ENCODE data around the gene OR4K13. TPM values are rescaled to one million over a fixed set of nuclear protein-coding genes. Genes with fewer than 3 reads are reported as not detected.

Gene OR4K13, protein sequence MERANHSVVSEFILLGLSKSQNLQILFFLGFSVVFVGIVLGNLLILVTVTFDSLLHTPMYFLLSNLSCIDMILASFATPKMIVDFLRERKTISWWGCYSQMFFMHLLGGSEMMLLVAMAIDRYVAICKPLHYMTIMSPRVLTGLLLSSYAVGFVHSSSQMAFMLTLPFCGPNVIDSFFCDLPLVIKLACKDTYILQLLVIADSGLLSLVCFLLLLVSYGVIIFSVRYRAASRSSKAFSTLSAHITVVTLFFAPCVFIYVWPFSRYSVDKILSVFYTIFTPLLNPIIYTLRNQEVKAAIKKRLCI
- 3.4 TPM for total RNA-seq (ENCODE audit: insufficient read depth, low replicate concordance)

DNA sequence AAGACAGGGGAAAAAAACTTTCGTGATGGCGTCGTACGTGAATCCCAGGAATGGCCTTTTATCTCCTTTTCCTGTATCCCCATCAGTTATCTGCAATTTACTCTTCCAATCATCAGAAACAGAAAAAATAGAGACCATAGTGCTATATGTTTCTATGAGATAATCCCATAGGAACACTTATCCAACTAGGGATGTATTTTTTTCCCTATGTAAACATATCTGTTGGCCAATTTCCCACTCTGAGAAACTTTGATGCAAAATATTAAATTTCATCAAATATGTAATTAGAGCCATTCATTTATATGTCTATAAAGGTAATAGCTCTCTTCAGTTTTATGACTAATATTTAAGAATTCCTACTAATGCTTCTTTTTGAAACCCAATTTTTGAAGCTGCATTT is at the start of gene OR4K13:
Gene OR4K13, minus strand, starts transcription at position 101 of the 400 bp plus-strand sequence. CDS start 1,280 bp downstream, outside the sequence.
- no peak for DNase-seq (ENCODE audit: low spot score)

DNA sequence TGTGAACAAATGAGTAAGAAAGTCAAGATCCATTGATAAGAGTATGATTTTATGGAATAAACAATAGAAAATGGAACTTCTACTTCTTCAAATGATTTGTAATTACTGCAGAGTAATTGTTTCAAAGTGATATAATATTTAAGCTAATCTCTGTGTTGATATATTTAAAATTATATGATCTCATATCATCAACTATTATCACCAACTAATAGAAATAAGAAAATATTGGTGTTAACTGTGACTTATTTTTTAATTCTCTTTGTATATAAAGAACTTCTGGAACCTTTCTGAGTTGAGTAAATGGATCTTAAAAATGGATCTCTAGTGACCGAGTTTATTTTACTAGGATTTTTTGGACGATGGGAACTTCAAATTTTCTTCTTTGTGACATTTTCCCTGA is 23.9 kb upstream of the OR4K13 start, which contains the start of gene OR4L1:
Gene OR4L1, plus strand, starts transcription at position 301 of the 400 bp plus-strand sequence. Its CDS starts 0 bp downstream, at position 301.
- DNase-seq (ENCODE audit: low spot score): no peak

DNA sequence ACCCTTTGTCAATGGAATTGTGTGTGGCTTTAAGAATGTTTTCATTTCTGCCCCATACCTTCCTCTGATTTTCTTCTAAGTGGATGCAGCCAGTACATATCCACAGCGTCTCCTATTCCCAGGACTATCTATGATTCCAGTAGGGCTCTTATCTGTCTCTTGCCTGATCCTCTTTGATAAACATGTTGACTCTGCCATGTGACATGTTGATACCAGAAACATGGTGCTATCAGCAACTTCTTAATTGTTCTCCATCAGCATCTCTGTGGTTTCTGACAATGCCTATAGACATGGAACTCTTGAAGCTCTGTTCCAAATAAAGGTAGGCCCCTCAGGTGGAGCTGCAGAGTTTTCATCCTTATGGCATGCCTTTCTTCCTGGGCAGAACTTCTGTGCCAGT is 12.4 kb upstream of the OR4K13 start:
- no peak for DNase-seq (ENCODE audit: low spot score)

DNA sequence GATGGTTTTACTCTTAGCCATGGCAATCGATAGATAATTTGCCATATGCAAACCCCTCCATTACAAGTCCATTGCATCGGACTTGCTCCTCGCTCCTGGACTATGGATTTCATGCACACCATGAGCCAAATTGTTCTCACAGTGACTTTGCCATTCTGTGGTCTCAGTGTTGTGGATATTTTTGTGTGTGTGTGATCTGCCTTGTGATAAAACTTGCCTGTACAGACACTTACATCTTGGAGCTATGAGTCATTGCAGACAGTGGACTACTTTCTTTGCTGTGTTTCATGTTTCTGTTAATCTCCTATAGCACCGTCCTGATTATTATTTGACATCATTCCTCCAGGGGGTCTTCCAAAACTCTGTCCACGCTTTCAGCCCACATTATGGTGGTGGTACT is 8.4 kb upstream of the OR4K13 start:
- DNase-seq (ENCODE audit: low spot score): no peak

DNA sequence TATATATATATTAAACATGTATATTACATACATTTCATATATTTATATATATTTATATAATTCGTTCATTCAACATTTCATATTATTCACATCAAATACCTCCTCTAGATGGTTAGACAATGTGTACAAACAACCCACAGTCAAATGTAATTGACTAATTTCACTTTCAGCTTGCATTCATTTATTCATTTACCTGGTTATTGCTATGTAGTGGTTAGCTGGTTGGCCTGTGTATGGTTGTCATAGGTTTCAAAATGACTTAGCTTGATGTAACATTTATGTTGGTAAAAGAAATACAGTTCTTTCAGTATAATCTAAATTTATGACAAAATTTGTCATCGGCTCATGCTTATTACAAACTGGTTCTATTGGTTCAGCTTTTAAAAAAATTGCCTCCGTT is 389 bp downstream of the OR4K13 start:
- no peak for DNase-seq (ENCODE audit: low spot score)

DNA sequence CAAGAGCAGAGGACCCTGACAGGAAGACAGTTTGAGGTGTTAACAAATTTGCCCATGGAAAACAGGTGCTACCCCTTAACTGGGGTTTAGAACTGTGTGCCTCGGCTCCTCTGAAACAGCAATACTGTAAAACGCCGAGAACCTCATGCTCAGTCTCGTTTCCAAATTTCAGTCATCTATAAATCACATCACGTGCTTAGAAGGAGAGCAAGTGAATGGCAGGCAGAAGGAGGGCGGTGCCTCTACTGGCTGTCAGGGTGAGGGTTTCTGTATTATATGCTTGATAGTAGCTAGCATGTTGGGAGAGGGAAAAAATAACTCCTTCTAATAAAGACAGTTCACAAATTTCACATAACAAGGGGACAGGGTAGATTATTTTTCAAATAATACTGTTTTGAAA is 4.8 kb downstream of the OR4K13 start:
- DNase-seq (ENCODE audit: low spot score): no peak

DNA sequence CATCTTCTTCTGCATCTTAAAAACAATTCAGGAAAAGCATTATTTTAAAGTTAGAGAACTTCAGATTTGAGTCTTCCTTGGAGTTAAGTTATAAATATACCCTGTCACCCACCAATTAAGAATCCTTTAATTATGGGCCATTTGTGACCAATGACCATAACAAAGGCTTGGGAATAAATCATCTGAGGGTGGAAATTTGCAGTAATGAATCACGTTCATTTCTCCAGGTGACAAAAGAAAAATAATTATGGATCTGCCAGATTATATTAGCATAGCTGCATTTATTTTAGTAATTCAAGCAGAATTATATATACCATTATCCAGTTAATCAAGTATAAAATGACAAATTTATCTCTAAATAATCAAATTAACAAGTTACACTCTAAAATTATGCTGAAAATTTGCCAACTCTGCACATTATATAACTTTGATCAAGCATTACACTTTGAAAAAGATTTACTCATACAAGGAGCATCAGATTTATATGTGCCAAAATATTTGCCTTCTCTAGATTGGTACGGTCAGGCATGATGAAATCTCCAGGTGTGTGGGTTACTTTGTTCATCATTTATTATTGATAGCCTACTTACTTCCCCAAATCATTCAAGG is 16.5 kb downstream of the OR4K13 start, which contains the start of gene OR4K14:
Gene OR4K14, minus strand, starts transcription at position 51 of the 609 bp plus-strand sequence. CDS start 4,114 bp downstream, outside the sequence.
- DNase-seq (ENCODE audit: low spot score): no peak

DNA sequence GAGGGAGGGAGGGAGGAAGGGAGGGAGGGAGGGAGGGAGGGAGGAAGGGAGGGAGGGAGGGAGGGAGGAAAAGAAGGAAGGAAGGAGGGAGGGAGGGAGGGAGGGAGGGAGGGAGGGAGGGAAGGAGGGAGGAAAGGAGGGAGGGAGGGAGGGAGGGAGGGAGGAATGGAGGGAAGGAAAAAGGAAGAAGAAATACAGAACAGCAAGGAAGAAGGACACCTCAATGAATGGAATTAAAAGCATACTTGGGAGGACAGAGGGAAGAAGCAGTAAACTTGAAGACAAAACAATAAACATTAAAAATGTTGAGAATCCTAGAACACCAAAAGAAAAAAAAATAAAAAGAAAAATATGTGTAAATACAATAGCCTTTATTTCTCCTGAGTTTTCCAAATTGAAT is 27.7 kb downstream of the OR4K13 start:
- no peak for DNase-seq (ENCODE audit: low spot score)

DNA sequence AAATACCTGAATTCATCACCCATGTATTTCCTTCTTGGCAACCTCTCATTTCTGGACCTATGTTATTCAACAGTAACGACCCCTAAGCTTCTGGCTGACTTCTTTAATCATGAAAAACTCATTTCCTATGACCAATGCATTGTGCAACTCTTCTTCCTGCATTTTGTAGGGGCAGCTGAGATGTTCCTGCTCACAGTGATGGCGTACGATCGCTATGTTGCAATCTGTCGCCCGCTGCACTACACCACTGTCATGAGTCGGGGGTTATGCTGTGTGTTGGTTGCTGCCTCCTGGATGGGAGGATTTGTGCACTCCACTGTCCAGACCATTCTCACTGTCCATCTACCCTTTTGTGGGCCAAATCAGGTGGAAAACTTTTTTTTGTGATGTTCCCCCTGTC is 33.5 kb downstream of the OR4K13 start:
- no peak for DNase-seq (ENCODE audit: low spot score)

DNA sequence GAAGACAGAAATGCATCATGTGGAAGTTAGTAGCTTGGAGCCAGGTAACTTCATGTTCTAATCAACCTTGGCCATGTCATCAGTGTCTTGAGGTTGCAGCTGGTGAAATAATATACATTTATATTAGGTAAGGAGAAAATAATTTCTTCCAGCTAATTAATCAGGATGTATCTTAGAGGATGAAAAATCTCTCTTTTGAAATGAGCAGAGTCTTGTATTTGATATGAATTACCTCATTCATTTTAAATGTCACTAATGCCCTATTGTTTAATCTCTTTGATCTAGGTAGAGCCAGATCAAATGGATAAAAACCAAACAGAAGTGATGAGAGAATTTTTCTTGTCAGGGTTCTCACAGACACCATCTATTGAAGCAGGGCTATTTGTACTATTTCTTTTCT is 34.0 kb downstream of the OR4K13 start, which contains the start of gene OR4Q2:
Gene OR4Q2, plus strand, starts transcription at position 301 of the 400 bp plus-strand sequence.
- no peak for DNase-seq (ENCODE audit: low spot score)

DNA sequence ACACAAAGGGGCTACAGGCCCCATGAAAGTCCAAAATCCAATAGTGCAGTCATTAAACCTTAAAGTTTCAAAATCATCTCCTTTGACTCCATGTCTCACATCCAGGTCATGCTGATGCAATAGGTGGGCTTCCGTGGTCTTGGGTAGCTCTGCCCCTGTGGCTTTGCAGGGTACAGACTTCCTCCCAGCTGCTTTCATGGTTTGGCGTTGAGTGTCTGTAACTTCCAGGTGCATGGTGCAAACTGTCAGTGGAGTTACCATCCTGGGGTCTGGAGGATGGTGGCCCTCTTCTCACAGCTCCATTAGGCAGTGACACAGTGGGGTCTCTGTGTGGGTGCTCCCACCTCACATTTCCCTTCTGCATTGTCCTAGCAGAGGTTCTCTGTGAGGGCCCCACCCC is 42.4 kb downstream of the OR4K13 start:
- no peak for DNase-seq (ENCODE audit: low spot score)

Other genes with a start within 250 kb of the OR4K13 start
- gene OR4N2, start 232.3 kb downstream of the OR4K13 start, total RNA-seq (ENCODE audit: insufficient read depth, low replicate concordance): 5.3 TPM
- gene OR4K2, start 160.9 kb downstream of the OR4K13 start, total RNA-seq (ENCODE audit: insufficient read depth, low replicate concordance): 6.3 TPM
- 5.8 TPM for gene OR4K5, start 115.4 kb downstream of the OR4K13 start, total RNA-seq (ENCODE audit: insufficient read depth, low replicate concordance)
- 2.2 TPM for gene OR4K1, start 105.1 kb downstream of the OR4K13 start, total RNA-seq (ENCODE audit: insufficient read depth, low replicate concordance)
- gene OR4K15, start 60.4 kb downstream of the OR4K13 start, total RNA-seq (ENCODE audit: insufficient read depth, low replicate concordance): 8.4 TPM
- gene OR4Q2, start 33.9 kb downstream of the OR4K13 start, total RNA-seq (ENCODE audit: insufficient read depth, low replicate concordance): 1.4 TPM
- 5.1 TPM for gene OR4K14, start 16.7 kb downstream of the OR4K13 start, total RNA-seq (ENCODE audit: insufficient read depth, low replicate concordance)
- not detected for gene OR4L1, start 24.0 kb upstream of the OR4K13 start, total RNA-seq (ENCODE audit: insufficient read depth, low replicate concordance)
- 5.1 TPM for gene OR4K17, start 74.7 kb upstream of the OR4K13 start, total RNA-seq (ENCODE audit: insufficient read depth, low replicate concordance)
- gene OR4N5, start 102.8 kb upstream of the OR4K13 start, total RNA-seq (ENCODE audit: insufficient read depth, low replicate concordance): 4.6 TPM
- gene OR11G2, start 154.9 kb upstream of the OR4K13 start, total RNA-seq (ENCODE audit: insufficient read depth, low replicate concordance): not detected
- gene OR11H6, start 187.7 kb upstream of the OR4K13 start, total RNA-seq (ENCODE audit: insufficient read depth, low replicate concordance): 1.2 TPM
- gene OR11H7, start 192.9 kb upstream of the OR4K13 start, total RNA-seq (ENCODE audit: insufficient read depth, low replicate concordance): not detected
- 0.96 TPM for gene OR11H4, start 203.2 kb upstream of the OR4K13 start, total RNA-seq (ENCODE audit: insufficient read depth, low replicate concordance)

Measured in umbilical cord (tissue), 2 donors.